Esophagus (tissue), 2 donors: ENCODE results near the gene CTAGE6. TPM values are rescaled to one million over a fixed set of nuclear protein-coding genes. Genes with fewer than 3 reads are reported as not detected.
"Not testable (repeated sequence)": the region's sequence is repeated elsewhere in the genome, so short reads cannot be mapped to it uniquely, and the experiment has no call there.

Source experiments
- H3K27ac ChIP-seq, 2 donors: one replicate each; pipeline ENCODE4 v1.5.1; 2013; ENCODE audit warnings: low read depth in 2 of 2, mild to moderate bottlenecking in 2 of 2, inconsistent platforms in 1 of 2, low read length in 1 of 2, moderate library complexity in 1 of 2
- H3K27me3 ChIP-seq, 2 donors: one replicate each; pipeline ENCODE4 v1.6.1; 2013; ENCODE audit warnings: low read length in 2 of 2, control low read depth in 1 of 2, mild to moderate bottlenecking in 1 of 2; ENCODE audit not compliant: insufficient read depth in 2 of 2, control insufficient read depth in 1 of 2
- H3K36me3 ChIP-seq, 2 donors: one replicate each; pipeline ENCODE4 v1.6.1; 2013; ENCODE audit warnings: low read length in 1 of 2; ENCODE audit not compliant: control insufficient read depth in 2 of 2, insufficient read depth in 2 of 2
- H3K4me1 ChIP-seq, 2 donors: one replicate each; pipeline ENCODE4 v1.6.1; 2013; ENCODE audit warnings: low read length in 1 of 2; ENCODE audit not compliant: control insufficient read depth in 2 of 2, insufficient read depth in 2 of 2
- H3K4me3 ChIP-seq, 2 donors: one replicate each; pipeline ENCODE4 v1.5.1; 2013; ENCODE audit warnings: low read length in 2 of 2, mild to moderate bottlenecking in 2 of 2, low read depth in 1 of 2, moderate library complexity in 1 of 2
- H3K9me3 ChIP-seq, 2 donors: one replicate each; pipeline ENCODE4 v1.6.1; 2013; ENCODE audit warnings: mild to moderate bottlenecking in 2 of 2, low read depth in 1 of 2, low read length in 1 of 2, moderate library complexity in 1 of 2; ENCODE audit not compliant: control insufficient read depth in 2 of 2, insufficient read depth in 1 of 2
- WGBS, 2 donors: extraction: QIAGEN DNeasy Blood & Tissue Kit; methylation state at CpG; one replicate each; pipeline ENCODE4 v1.1.7; 2013; 5-methylcytosine and 5-hydroxymethylcytosine counted together
- polyA plus RNA-seq, 2 donors: library from polyadenylated mRNA; stranded (reverse); fragments of 200-250 nt; gene quantifications; one replicate each; pipeline ENCODE4 v1.2.3, GENCODE V29; 2013
- donor health status: healthy with polysubstance abuse.
- donor health status: Bipolar disorder and iron deficiency.

The CTAGE6 gene, protein sequence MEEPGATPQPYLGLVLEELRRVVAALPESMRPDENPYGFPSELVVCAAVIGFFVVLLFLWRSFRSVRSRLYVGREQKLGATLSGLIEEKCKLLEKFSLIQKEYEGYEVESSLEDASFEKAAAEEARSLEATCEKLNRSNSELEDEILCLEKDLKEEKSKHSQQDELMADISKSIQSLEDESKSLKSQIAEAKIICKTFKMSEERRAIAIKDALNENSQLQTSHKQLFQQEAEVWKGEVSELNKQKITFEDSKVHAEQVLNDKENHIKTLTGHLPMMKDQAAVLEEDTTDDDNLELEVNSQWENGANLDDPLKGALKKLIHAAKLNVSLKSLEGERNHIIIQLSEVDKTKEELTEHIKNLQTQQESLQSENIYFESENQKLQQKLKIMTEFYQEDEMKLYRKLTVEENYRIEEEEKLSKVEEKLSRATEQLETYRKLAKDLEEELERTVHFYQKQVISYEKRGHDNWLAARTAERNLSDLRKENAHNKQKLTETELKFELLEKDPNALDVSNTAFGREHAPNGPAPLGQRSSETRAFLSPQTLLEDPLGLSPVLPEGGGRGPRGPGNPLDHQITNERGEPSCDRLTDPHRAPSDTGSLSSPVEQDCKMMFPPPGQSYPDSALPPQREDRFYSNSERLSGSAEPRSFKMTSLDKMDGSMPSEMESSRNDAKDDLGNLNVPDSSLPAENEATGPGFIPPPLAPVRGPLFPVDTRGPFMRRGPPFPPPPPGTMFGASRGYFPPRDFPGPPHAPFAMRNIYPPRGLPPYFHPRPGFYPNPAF
- under 1 TPM; 0.09 to 0.98 TPM for polyA plus RNA-seq

DNA sequence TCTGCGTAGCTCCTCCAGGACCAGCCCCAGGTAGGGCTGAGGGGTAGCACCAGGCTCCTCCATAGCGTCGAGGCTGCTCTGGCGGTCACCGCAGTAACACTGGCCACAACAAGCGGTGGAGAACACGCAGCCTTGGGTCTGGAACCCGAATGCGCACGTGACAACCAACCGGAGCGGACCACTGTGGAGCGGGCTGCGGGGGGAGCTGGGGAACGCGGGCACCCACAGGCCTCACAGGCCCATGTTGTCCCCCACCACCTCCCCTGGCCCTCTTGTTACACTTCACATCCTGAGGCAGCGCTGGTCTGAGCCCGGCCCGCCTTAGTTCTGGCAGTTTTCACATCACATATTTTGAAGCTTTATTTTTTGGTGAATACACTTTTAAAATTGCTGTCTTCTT is at the start of gene CTAGE6:
CTAGE6 (minus strand) TSS at position 101 of the 400 bp plus-strand sequence; CDS start at position 63, 38 bp downstream.
- not testable (repeated sequence) for H3K36me3 ChIP-seq, H3K4me1 ChIP-seq
- no CpG with 5 or more reads among the region's 19 CpGs for WGBS, 2 donors

DNA sequence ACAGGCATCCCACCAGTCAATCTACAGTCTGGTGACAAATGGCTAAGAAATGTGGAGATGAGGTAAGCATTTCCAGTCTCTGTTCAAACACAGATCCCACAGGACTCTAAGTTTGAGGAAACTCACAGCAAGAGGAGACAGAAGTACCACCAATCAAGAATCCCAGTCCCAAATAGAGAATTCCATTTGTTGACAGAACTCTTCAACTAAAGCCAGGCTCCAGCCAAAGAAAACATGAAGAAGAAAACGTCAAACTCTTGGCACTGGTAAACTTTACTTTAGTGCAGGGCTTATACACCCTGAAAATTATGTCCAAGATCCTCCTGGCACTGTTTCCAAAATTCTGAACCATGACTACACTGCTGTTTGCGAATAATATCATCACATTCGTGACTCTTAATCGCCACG is 49.2 kb upstream of the CTAGE6 start:
- H3K27ac ChIP-seq, H3K4me1 ChIP-seq, H3K9me3 ChIP-seq, H3K4me3 ChIP-seq, H3K36me3 ChIP-seq, H3K27me3 ChIP-seq: not testable (repeated sequence)
- no CpG with 5 or more reads among the region's 5 CpGs for WGBS, 2 donors

More for the DNA sequence above, at the start of gene CTAGE6:
- not testable (repeated sequence) for H3K4me3 ChIP-seq, H3K9me3 ChIP-seq, H3K27ac ChIP-seq, H3K27me3 ChIP-seq

DNA sequence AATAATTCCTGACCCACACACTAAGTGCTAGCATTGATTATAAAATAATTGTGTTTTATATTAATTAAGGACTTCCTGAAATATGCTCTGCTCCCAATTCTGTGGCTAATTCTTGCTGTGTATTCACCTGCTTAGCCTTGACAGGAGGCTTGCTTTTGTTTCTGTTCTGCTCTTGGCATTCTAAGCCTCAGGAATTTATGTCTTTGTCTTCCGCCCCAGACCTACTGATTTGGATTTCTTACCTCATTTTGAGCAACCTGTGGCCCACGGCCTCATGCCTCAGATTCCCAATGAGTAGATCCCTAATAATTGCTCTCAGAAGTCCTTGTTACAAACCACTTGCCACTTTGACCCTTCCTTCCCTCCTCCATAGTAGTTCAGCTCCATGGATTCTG is 40.4 kb upstream of the CTAGE6 start:
- 56% methylated on average over 1 of the region's 2 CpGs; no CpG with 5 or more reads in 1 of the 2 donors for WGBS, 2 donors
- not testable (repeated sequence) for H3K27ac ChIP-seq, H3K4me1 ChIP-seq, H3K36me3 ChIP-seq, H3K9me3 ChIP-seq, H3K4me3 ChIP-seq, H3K27me3 ChIP-seq

DNA sequence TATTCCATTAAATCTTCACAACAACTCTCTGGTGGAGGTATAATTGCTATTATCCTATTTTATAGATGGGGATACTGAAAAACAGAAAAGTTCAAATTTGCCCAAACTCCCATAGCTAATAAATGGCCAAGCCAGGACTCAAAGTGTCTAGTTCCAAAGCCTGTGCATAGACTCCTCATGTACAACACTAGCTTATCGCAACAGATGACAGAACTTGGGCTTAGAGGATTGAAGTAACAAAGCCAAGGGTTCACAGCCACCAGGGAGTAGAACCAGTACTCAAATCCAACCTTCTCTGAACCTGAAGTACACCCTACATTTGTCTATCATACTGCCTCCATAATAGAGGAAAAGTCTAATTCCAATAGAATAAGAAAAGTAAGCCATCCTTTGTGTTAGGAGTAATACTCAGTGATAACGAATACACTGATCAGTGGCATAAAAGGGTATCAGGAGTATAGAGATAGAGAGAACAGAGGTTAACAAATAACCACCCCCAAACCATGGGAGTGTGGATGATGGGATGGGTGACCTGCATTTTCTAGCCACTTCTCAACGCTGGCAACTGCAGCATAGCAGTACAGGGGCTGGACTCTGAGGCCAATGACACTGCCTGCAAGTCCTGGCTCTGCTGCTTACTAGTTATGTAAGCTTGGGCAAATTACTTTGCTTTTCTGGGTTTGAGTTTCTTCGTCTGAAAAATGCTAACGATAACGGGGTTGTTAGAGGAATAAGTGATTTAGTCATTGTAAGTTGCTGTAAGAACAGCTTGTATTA is 39.8 kb upstream of the CTAGE6 start:
- H3K36me3 ChIP-seq: not testable (repeated sequence)
- WGBS, 2 donors: 71 to 77% methylated on average over 1 of the region's 6 CpGs

DNA sequence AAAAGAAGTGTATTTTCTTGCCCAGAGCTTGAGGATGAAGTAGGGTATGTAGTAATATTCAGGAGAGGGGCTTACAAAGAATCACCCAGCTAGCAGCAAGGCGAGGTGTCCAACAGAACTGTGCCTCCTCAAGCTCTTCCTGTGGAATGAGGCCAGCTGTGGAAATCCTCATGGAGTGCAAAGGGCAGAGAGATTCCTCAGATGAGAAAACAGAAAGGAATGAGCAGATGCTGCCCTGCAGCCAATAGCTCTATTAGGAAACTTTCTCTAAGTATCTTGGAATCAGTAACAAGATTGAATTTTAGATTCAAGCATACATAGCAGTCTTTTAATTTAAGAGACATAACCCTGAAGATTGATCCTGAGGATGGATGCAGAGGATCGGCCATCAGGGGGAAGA is 38.2 kb upstream of the CTAGE6 start:
- no CpG with 5 or more reads among the region's 2 CpGs for WGBS, 2 donors
- H3K27me3 ChIP-seq, H3K9me3 ChIP-seq, H3K27ac ChIP-seq, H3K4me1 ChIP-seq, H3K4me3 ChIP-seq, H3K36me3 ChIP-seq: not testable (repeated sequence)

More for the DNA sequence above, 39.8 kb upstream of the CTAGE6 start:
- H3K27me3 ChIP-seq, H3K4me1 ChIP-seq, H3K9me3 ChIP-seq, H3K27ac ChIP-seq, H3K4me3 ChIP-seq: not testable (repeated sequence)

DNA sequence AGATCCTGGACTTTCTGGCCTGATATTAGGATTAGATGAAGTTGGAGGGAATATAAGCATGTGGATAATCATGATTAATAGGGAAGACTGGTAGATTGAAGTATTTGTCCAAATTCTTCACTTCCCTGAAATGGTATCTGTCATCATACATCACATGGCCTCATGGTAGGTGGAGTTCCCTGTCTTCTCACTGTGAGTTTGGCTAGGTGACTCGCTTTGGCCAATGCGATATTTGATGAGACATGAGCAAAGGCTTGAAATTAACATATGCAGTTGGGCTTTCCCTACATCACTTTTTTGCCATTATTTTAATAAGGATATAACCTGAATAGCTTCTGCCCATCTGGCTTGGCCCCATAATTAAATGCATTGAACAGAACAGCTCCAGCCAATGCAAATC is 35.1 kb upstream of the CTAGE6 start:
- not testable (repeated sequence) for H3K9me3 ChIP-seq, H3K36me3 ChIP-seq, H3K4me3 ChIP-seq, H3K27me3 ChIP-seq, H3K4me1 ChIP-seq, H3K27ac ChIP-seq
- WGBS, 2 donors: 92 to 94% methylated on average over 2 of the region's 2 CpGs

DNA sequence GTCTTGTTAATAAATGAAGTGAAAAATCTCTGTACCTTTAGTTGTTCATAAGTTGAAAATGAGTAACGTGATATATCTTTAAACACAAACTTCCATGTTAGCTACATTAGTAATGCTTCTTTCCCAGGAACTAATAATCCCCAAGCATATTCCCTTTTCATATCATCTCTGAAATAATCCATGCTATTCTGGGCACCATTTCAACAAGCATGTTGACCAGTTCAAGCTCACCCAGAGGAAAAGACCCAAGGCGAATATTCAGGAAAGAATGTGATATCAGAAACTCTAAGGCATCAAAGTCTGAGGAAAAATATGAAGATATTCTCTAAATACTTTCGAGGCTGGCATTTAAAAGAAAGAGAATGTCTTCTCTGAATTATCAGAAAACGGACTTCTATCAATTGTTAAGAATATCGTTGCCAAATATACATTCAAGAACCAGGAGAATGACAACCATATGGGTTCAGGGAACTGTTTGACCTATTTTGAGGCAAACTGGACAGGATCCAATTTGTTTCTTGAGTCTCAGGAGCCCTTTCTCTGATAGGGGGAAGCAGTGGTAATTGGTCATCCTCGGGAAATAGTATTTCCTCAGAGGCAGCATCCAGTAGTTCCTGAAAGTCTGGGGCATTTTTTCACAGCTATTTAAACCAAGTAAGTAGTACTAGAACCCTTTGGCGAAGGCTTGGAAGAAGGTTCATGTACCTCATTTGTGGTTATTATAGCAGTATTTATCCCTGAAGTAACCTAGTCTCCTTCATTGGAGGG is 28.1 kb upstream of the CTAGE6 start:
- no CpG with 5 or more reads among the region's 7 CpGs for WGBS, 2 donors
- H3K4me3 ChIP-seq, H3K9me3 ChIP-seq, H3K4me1 ChIP-seq, H3K27me3 ChIP-seq, H3K27ac ChIP-seq, H3K36me3 ChIP-seq: not testable (repeated sequence)

DNA sequence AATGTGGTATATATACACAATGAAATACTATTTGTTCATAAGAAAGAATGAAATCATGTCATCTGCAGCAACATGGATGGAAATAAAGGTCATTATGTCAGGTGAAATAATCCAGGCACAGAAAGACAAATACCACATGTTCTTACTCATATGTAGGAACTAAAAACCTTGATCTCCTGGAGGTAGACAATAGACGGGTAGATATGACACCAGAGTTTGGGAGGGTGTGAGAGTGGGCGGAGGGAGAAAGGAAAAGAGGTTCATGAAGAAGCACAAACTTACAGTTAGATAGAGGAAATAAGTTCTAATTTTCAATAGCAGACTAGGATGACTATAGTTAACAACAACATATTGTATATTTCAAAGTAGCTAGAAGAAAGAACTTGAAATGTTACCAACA is 22.1 kb upstream of the CTAGE6 start:
- not testable (repeated sequence) for H3K9me3 ChIP-seq, H3K27ac ChIP-seq, H3K27me3 ChIP-seq, H3K4me3 ChIP-seq, H3K4me1 ChIP-seq, H3K36me3 ChIP-seq
- 80% methylated on average over 1 of the region's 2 CpGs; no CpG with 5 or more reads in 1 of the 2 donors for WGBS, 2 donors
